ENCODE measurements around the gene FILIP1L.
A peak's percentile ranks its signal among the peaks of the same experiment; 100 is the strongest.

Gene FILIP1L

GRCh38 chr3:99795573-99795972, 318.7 kb downstream of the FILIP1L start:
- TF ChIP-seq JUND (IDR thresholded peaks at IDR 0.05; ENCODE audit: low read depth): no peak
- in situ Hi-C loops (cut with HindIII; ENCODE audit: low pct_unique_long_range_greater_than_20kb, low sequenced_read_pairs): no loop called here
- DNase-seq (ENCODE audit: low read depth in 1 of 2, low spot score in 1 of 2): no peak

DNA sequence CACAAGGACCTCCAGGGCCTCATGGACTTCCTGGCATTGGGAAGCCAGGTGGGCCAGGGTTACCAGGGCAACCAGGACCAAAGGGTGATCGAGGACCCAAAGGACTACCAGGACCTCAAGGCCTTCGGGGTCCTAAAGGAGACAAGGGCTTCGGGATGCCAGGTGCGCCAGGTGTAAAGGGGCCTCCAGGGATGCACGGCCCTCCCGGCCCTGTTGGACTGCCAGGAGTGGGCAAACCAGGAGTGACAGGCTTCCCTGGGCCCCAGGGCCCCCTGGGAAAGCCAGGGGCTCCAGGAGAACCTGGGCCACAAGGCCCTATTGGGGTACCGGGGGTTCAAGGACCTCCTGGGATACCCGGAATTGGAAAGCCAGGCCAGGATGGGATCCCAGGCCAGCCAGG, 319.8 kb downstream of the FILIP1L start:
- TF ChIP-seq JUND (IDR thresholded peaks at IDR 0.05; ENCODE audit: low read depth): no peak
- no peak for DNase-seq (ENCODE audit: low read depth in 1 of 2, low spot score in 1 of 2)
- in situ Hi-C loops (cut with HindIII; ENCODE audit: low pct_unique_long_range_greater_than_20kb, low sequenced_read_pairs): no loop called here

- peak; percentile 38 to 56 for DNase-seq (ENCODE audit: low read depth in 1 of 2, low spot score in 1 of 2)
- no peak for TF ChIP-seq JUND (IDR thresholded peaks at IDR 0.05; ENCODE audit: low read depth)
- in situ Hi-C loops (cut with HindIII; ENCODE audit: low pct_unique_long_range_greater_than_20kb, low sequenced_read_pairs): no loop called here
Measured at GRCh38 chr3:99789011-99789721, 325.1 kb downstream of the FILIP1L start.
